ENCODE measurements around the gene DENND1A.
"Not testable (repeated sequence)": the region's sequence is repeated elsewhere in the genome, so short reads cannot be mapped to it uniquely, and the experiment has no call there.

DENND1A gene

DNA sequence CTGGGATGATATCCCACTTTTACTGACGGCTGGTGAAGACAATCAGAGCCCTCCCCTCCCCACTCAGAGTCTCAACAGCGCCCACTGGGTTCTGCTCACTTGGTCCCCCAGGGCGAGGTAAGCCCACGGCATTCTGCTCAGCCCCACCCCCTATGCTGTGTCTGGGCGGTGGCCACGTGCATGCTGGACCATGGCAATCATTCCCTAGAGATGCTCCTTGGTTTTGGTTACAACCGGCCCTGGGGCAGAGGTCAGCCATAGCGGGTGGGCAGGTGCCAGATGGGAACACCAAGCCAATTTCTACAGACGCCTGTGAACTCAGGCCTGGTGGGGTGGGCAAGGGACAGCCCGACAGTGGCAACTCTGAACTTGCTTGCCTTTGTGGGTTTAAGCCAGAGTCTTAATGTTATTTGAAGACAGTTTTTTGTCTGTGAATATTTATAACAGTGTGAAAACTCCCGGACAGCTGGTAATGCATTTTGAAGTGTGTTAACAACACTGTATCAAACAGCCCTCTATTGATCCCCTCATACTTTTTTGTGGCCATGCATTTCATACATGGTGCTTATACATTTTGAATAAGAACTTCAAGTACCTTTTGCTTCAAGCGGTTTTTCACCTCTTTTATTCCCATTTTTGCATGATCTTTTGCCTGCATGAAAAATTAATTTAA lies 479.7 kb downstream of the DENND1A start:
- no peak for FAIRE-seq

DNA sequence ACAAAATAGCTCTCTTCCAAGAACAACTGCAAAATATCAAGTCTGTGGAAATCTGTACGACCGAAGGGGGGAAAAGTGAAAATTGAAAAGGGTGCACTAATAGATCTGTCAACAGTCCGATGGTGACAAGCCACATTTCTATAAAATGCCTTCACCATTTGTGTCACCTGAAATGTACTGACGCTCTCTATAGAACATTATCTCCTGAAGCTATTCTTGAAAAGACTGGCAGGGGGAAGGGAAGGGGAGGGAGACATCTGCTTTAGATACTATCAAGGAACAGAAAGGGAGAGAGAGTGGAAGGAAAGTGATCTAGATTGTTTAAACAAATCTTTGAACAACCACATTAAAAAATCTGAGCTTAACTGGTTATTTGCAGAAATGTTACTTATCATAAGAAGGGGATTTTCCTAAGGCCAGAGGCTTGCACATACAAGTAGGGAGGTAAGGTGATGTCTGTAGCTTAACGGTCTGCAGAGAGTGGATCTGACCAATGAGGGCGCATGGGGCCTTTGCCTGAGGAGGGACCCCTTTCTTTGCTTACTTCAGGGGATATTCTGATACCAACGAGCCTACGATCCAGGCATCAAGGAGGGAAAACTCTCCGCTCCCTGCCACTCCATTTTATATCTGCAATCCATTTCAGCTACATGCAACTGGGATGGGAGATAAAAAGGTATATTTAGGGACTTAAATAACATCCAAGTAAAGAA lies 481.8 kb downstream of the DENND1A start:
- FAIRE-seq = no peak

- FAIRE-seq = no peak
Measured at GRCh38 chr9:123445981-123446610, 483.8 kb downstream of the DENND1A start.

GRCh38 chr9:123445116-123445515 lies 484.8 kb downstream of the DENND1A start:
- FAIRE-seq = no peak

DNA sequence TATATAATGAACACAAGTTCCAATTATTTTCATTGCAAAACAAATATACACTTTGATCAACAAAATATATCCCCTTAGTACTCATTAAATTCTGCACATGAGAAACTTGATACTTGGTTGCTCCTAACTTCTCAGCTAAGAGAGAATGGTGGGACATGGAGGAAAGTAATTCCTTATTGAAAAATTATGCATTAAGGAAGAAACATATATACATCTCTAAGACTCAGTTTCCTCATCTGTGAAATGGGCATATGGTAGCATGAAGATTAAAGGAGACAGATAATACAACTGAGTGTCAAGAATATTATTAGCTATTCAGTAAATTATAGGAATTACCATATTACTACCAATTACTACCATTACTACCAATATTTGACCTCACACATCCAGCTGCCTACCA lies 488.2 kb downstream of the DENND1A start:
- FAIRE-seq = no peak

GRCh38 chr9:123440256-123440655 lies 489.7 kb downstream of the DENND1A start:
- no peak for FAIRE-seq

DNA sequence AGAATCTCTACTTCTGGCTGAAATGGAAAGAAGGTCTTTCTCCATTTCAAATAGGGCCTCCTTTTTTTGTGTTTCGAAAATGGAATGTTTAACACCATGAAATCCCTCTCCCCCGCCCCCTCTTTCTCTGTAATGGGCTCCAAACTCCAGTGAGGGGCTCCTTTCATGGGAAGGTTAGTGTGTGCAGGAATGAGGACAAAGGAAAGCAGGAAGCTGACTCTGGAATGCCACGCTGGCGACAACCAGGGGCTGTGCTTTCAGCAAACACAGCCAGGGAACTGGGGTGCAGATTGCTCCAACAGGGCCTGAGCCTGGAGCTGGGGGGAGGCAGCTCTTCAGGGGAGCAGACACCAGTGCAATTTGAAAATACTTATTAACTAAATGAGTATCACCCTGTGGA lies 491.1 kb downstream of the DENND1A start:
- FAIRE-seq = no peak

DNA sequence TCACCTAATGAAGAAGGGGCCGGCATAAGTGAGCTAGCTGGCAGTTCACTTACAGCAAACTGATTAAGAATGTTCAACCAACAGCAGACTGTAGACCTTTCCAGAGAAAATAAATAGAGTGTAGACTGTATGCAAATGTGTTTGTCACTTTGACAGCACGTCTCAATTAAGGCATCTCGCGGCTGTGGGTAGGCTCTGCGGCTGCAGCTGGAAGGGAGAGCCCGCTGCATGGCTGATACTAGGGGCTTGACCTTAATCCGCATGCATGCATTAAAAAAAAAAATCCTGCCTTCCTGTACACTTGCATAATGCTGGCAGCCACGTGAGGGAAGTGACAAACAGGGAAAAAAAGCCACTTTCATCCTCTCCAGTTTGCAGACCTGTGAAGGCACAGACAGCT lies 491.6 kb downstream of the DENND1A start:
- FAIRE-seq = no peak

DNA sequence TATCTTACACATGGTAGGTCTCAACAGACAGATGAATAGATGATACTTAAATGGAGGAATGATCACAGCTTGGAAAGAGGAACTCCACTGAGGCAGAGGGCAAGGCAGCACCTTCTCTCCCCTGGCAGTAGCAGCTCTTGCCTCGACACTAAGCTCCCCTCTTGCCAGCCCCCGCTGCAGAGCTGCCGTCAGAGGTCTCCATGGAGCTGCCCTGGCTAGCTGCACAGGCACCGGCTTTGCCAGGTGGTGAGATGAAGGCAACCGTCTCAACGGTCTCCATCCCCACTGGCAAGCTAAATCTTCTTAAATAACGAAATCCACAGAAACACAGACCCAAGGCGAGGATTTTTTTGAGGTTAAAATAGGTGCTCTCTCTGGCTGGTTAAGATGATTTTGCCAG lies 492.7 kb downstream of the DENND1A start:
- no peak for FAIRE-seq

- FAIRE-seq = no peak
Measured at GRCh38 chr9:123435471-123435870, 494.5 kb downstream of the DENND1A start.

GRCh38 chr9:123434619-123435240 lies 495.2 kb downstream of the DENND1A start:
- no peak for FAIRE-seq

DNA sequence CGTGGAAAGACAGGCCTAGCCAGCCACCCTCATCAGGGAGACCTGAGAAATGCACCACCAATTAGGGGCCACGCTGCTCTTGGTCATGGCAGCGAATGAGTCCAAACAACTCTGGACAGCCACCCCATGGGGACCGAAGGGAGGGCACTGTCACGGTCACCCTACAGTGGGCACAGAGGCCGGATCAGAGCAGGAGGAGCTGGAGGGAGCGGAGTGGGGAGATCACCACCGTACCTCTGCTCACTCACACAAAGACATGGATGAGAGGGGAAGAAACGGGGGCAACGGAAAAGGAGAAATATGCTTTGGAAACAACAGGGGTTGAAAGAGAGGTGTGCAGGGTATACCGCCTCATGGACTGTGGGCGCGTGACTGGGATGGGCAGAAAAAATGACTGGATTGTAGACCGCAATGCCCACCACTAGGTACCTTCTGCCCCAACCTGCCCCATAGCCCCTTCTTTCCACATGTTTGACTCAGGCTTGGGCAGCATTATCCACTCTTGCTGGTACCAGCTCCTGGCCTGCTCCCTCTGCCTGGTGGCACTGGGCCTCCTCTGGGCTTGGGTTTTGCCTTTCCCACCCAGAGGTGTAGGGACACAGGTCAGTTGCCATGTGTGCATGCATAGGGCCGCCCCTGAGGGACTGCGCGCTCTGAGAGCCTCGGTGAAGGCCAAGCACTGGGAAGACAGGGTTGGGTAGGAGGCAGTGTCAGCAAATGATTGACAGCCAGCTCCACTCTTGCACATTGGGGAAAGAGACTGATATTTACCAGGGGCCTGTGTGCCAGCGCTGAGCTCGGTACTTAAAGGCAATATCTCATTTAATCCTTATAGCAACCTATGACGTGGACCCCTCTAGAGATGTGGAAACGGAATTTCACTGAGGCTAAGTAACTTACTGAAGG lies 497.3 kb downstream of the DENND1A start:
- no peak for FAIRE-seq

GRCh38 chr9:123431581-123431980 lies 498.3 kb downstream of the DENND1A start:
- no peak for FAIRE-seq

DNA sequence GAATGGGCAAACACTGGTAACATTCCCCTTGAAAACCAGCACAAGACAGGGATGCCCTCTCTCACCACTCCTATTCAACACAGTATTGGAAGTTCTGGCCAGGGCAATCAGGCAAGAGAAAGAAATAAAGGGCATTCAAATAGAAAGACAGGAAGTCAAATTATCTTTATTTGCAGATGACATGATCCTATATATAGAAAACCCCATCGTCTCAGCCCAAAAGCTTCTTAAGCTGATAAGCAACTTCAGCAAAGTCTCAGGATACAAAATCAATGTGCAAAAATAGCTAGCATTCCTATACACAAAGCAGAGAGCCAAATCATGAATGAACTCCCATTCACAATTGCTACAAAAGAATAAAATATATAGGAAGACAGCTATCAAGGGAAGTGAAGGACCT lies 501.5 kb downstream of the DENND1A start:
- FAIRE-seq = not testable (repeated sequence)

- FAIRE-seq = no peak
Measured at GRCh38 chr9:123426406-123426805, 503.5 kb downstream of the DENND1A start.

GRCh38 chr9:123425836-123426365 lies 504.0 kb downstream of the DENND1A start:
- no peak for FAIRE-seq

- FAIRE-seq = no peak
Measured at GRCh38 chr9:123425261-123425821, 504.6 kb downstream of the DENND1A start.

- FAIRE-seq = no peak
Measured at GRCh38 chr9:123424552-123425225, 505.2 kb downstream of the DENND1A start.

DNA sequence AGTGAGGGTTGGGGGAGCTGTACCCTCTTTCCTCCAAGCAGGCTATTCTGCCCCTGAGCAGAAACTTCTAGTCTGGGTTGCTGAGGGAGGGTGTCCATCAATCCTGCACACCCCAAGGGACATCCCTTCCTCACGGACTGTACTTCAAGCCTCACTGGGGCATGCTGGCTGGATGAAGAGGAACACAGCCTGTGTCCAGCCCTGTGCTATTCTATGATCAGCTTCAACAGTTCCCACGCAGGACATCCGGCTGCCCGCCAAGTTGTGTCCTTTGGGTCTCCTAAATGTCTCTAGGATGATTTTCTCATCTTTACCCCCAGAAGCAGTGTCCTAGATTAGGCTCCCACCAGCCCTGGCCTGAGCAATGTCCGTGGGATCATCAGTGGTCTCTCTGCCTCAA lies 505.8 kb downstream of the DENND1A start:
- FAIRE-seq = no peak

DNA sequence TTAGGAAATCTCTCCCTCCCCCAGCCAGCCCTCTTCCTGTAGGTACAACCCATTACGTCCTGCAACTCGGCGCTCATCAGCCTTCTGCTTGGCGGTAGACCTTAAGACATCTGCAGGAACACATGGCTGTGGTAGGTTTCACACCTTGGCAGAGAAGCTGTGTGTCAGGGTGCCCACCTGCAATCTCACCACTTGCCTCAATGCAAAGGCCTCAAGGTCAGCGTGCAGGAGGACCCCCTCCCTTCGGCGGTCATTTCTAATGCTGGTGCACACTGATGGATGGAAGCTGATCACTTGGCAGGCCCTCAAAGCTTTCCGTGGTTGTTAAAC lies 506.6 kb downstream of the DENND1A start:
- FAIRE-seq = no peak

DNA sequence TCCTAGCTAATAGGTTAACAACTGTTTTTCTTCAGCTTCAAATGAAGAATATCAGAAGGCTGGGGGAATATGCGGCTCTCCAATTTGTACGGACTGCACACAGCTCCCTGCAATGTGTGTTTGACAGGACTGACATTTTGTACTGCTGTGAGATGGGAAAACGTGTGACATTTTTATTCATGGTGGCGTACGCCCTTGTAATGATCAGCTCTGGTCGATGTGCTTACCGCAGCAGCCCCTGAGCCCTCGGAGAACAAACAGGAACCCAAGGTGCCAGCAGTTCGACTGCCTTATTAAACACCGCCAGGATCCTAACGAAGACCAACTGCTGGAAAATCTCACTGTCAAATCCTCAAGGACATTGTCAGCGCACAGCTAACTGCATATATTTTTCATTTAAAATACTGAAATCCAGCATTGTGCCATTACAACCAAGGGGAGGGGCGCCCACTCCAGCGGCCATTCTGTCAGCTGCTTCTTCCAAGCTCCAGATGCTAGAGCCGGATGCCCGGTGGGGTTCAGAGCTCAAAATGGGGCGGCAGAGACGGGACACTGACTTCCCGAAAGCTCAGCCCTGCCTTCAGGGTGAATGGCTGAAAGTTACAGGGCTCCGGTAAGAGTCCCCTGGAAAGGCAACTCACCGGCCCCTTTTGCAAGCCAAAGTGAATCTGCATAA lies 507.2 kb downstream of the DENND1A start:
- FAIRE-seq = no peak

Data from colon (tissue), 2 donors.